Measurements from ENCODE around the gene DIPK1A. TPM values are rescaled to one million over a fixed set of nuclear protein-coding genes. Genes with fewer than 3 reads are reported as not detected.

DIPK1A gene
- total RNA-seq, 1 experiment from 2014 or later: 1.0 TPM

DNA sequence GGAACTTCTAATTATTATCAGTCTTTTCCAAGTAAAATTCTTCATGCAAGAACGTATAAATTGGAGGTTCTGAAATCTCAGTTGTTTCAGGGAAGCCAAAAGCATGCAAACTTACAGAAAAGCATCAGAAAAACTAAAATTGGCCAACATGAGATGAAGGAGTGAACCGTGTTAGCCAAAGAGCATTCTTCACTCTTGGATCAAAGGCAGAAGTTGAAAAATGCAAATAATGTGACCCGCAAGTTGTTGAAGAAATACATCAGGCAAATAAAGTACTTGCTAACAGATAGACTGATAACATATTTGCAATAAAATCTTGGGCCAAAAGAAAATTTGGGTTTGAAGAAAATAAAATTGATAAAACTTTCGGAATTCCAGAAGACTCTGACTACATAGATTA is 29.6 kb downstream of the DIPK1A start:
- Histone ChIP-seq H4K20me1 (ENCODE audit: low read length) (no peaks in the 10 kb centered on the region), H3K79me2 (ENCODE audit: low read length) (no peaks in the 10 kb centered on the region), H3K27ac (ENCODE audit: low read length) (no peak overlapping the region), H3K4me1 (ENCODE audit: insufficient read depth, low read length) (peaks cover 19% of the 10 kb centered on the region), H3K4me3 (ENCODE audit: low read length) (no peak overlapping the region), H3F3A (ENCODE audit: low read length, unreplicated experiment) (peaks cover 5% of the 10 kb centered on the region), H3K27me3 (ENCODE audit: low read length) (no peaks in the 10 kb centered on the region), H3K9ac (ENCODE audit: low read length) (no peak overlapping the region), H3K9me3 (ENCODE audit: low read length) (no peaks in the 10 kb centered on the region), H3K4me2 (ENCODE audit: low read length) (no peak overlapping the region), H3K9me2 (replicated peaks; ENCODE audit: low read length) (no peaks in the 10 kb centered on the region), H2AFZ (ENCODE audit: low read length) (no peak overlapping the region), H3K36me3 (ENCODE audit: low read depth, low read length) (no peaks in the 10 kb centered on the region)
- ATAC-seq (no peak), DNase-seq (peak; percentile 1)
- intact Hi-C loops (cut with micrococcal nuclease): no loop called here
- POLR2A ChIA-PET (ENCODE audit: unreplicated experiment): no interaction called here
- BruUV-seq (replicated peaks): no TSS peak
- TF ChIP-seq, protein P1, sequence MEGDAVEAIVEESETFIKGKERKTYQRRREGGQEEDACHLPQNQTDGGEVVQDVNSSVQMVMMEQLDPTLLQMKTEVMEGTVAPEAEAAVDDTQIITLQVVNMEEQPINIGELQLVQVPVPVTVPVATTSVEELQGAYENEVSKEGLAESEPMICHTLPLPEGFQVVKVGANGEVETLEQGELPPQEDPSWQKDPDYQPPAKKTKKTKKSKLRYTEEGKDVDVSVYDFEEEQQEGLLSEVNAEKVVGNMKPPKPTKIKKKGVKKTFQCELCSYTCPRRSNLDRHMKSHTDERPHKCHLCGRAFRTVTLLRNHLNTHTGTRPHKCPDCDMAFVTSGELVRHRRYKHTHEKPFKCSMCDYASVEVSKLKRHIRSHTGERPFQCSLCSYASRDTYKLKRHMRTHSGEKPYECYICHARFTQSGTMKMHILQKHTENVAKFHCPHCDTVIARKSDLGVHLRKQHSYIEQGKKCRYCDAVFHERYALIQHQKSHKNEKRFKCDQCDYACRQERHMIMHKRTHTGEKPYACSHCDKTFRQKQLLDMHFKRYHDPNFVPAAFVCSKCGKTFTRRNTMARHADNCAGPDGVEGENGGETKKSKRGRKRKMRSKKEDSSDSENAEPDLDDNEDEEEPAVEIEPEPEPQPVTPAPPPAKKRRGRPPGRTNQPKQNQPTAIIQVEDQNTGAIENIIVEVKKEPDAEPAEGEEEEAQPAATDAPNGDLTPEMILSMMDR (conservative IDR thresholded peaks at IDR 0.05; ENCODE audit: low read depth, low read length): no peak
- TF ChIP-seq EZH2phosphoT487 (IDR thresholded peaks at IDR 0.05; ENCODE audit: borderline replicate concordance, low read length) (no peak), EZH2 (IDR thresholded peaks at IDR 0.05; ENCODE audit: low read length, unreplicated experiment) (no peak)
- CTCF ChIA-PET: no interaction called here

DNA sequence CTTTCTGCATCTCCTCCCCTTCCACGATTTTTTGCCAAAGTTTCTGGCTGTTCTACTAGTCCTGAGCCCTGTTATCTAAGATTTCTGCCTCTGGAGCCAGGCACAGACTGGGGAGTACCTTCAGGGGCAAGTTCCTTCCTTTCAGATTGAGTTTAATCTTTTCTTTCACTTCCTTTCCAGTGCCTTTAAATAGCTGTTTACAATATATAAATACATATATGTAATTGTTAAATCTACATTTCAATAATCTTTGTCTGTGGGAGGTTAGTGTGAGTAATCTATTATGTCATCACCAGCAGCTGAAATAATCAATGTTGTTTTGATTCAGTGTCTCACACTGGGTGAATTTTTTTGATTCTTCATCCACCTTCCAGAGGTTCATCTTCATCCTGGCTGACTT is 31.8 kb downstream of the DIPK1A start:
- H3K9me2 ChIP-seq (replicated peaks; ENCODE audit: low read length): no peaks in the 10 kb centered on the region
- intact Hi-C loops (cut with micrococcal nuclease): no loop called here

DNA sequence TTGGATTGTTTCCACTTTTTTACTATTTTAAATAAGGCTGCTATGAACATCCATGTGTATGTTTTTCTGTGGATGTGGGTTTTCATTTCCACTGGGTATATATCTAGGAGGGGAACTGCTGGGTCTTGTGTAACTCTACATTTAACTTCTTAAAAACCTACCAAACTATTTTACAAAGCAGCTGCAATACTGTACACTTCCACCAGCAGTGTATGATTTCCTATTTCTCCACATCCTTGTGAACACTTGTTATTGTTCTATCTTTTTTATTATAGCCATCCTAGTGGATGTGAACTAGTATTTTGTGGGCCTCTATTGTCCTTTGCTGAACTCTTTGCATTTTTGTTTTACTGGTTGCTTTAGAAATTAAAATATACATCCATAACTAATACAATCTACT is 33.4 kb downstream of the DIPK1A start:
- TF ChIP-seq EZH2 (IDR thresholded peaks at IDR 0.05; ENCODE audit: low read length, unreplicated experiment): no peak
- TF ChIP-seq EZH2phosphoT487 (IDR thresholded peaks at IDR 0.05; ENCODE audit: borderline replicate concordance, low read length): no peak
- TF ChIP-seq, protein P1 (conservative IDR thresholded peaks at IDR 0.05; ENCODE audit: low read depth, low read length): no peak; the same call in 1 of the 2 replicates
- ATAC-seq: no peak
- Histone ChIP-seq H3F3A (ENCODE audit: low read length, unreplicated experiment) (no peaks in the 10 kb centered on the region), H3K4me2 (ENCODE audit: low read length) (no peak overlapping the region), H3K27ac (ENCODE audit: low read length) (no peak overlapping the region), H3K36me3 (ENCODE audit: low read depth, low read length) (no peaks in the 10 kb centered on the region), H3K27me3 (ENCODE audit: low read length) (no peaks in the 10 kb centered on the region), H3K9me2 (replicated peaks; ENCODE audit: low read length) (no peaks in the 10 kb centered on the region), H3K79me2 (ENCODE audit: low read length) (no peaks in the 10 kb centered on the region), H3K9ac (ENCODE audit: low read length) (no peak overlapping the region), H3K4me3 (ENCODE audit: low read length) (no peak overlapping the region), H2AFZ (ENCODE audit: low read length) (no peak overlapping the region), H4K20me1 (ENCODE audit: low read length) (no peaks in the 10 kb centered on the region), H3K9me3 (ENCODE audit: low read length) (no peaks in the 10 kb centered on the region), H3K4me1 (ENCODE audit: insufficient read depth, low read length) (no peaks in the 10 kb centered on the region)
- no peak for DNase-seq
- no TSS peak for BruUV-seq (replicated peaks)
- POLR2A ChIA-PET (ENCODE audit: unreplicated experiment): no interaction called here
- intact Hi-C loops (cut with micrococcal nuclease): no loop called here
- CTCF ChIA-PET: interaction anchor here (0.6 kb wide), 1 partner anchor 30 kb away, joined by 3 read pairs; no protein-coding TSS in a partner anchor

More for the DNA sequence above, 31.8 kb downstream of the DIPK1A start:
- Histone ChIP-seq H3K79me2 (ENCODE audit: low read length) (no peaks in the 10 kb centered on the region), H3K27ac (ENCODE audit: low read length) (no peak overlapping the region), H3K4me1 (ENCODE audit: insufficient read depth, low read length) (peaks cover 15% of the 10 kb centered on the region), H3K9me3 (ENCODE audit: low read length) (no peaks in the 10 kb centered on the region), H3K36me3 (ENCODE audit: low read depth, low read length) (no peaks in the 10 kb centered on the region), H2AFZ (ENCODE audit: low read length) (no peak overlapping the region), H4K20me1 (ENCODE audit: low read length) (no peaks in the 10 kb centered on the region), H3K9ac (ENCODE audit: low read length) (no peak overlapping the region), H3F3A (ENCODE audit: low read length, unreplicated experiment) (peaks cover 5% of the 10 kb centered on the region), H3K4me3 (ENCODE audit: low read length) (no peak overlapping the region), H3K4me2 (ENCODE audit: low read length) (no peak overlapping the region), H3K27me3 (ENCODE audit: low read length) (no peaks in the 10 kb centered on the region)
- TF ChIP-seq EZH2phosphoT487 (IDR thresholded peaks at IDR 0.05; ENCODE audit: borderline replicate concordance, low read length): no peak
- TF ChIP-seq, protein P1 (conservative IDR thresholded peaks at IDR 0.05; ENCODE audit: low read depth, low read length): no peak
- no peak for TF ChIP-seq EZH2 (IDR thresholded peaks at IDR 0.05; ENCODE audit: low read length, unreplicated experiment)
- CTCF ChIA-PET: no interaction called here
- ATAC-seq (no peak), DNase-seq (peak; percentile 6)
- POLR2A ChIA-PET (ENCODE audit: unreplicated experiment): no interaction called here
- BruUV-seq (replicated peaks): no TSS peak
